Thymus (tissue), 11 donors: Measurements from ENCODE around the gene FANCM. TPM values are rescaled to one million over a fixed set of nuclear protein-coding genes. Genes with fewer than 3 reads are reported as not detected.
"Not testable (repeated sequence)": the region's sequence is repeated elsewhere in the genome, so short reads cannot be mapped to it uniquely, and the experiment has no call there.

ENCODE experiments used
- DNase-seq, 9 donors: peaks; one replicate each; pipeline ENCODE4 v3.0.0-alpha.2; 2013; ENCODE audit warnings: low spot score in 9 of 9, low read depth in 6 of 9, missing footprints in 1 of 9
- H3K27ac ChIP-seq, 2 donors: one replicate each; pipeline ENCODE4 v1.5.1; 2013; ENCODE audit warnings: control low read depth in 1 of 2, low read depth in 1 of 2, low read length in 1 of 2, mild to moderate bottlenecking in 1 of 2, moderate library complexity in 1 of 2
- H3K27me3 ChIP-seq, 2 donors: one replicate each; pipeline ENCODE4 v1.5.1; 2013; ENCODE audit warnings: low read length in 1 of 2; ENCODE audit not compliant: control insufficient read depth in 2 of 2, insufficient read depth in 1 of 2
- H3K36me3 ChIP-seq, 2 donors: one replicate each; pipeline ENCODE4 v1.5.1; 2013; ENCODE audit warnings: low read length in 1 of 2, mild to moderate bottlenecking in 1 of 2, moderate library complexity in 1 of 2; ENCODE audit not compliant: control insufficient read depth in 2 of 2, insufficient read depth in 2 of 2
- H3K4me1 ChIP-seq, 2 donors: one replicate each; pipeline ENCODE4 v1.5.1; 2013; ENCODE audit warnings: low read length in 2 of 2; ENCODE audit not compliant: control insufficient read depth in 2 of 2, insufficient read depth in 2 of 2
- H3K4me3 ChIP-seq, 2 donors: one replicate each; pipeline ENCODE4 v1.5.1; 2013; ENCODE audit warnings: low read length in 2 of 2, control low read depth in 1 of 2, mild to moderate bottlenecking in 1 of 2
- H3K9me3 ChIP-seq, 2 donors: one replicate each; pipeline ENCODE4 v1.5.1; 2013; ENCODE audit warnings: low read length in 1 of 2, mild to moderate bottlenecking in 1 of 2; ENCODE audit not compliant: control insufficient read depth in 2 of 2, insufficient read depth in 1 of 2
- WGBS: extraction: QIAGEN DNeasy Blood & Tissue Kit; methylation state at CpG from one replicate; pipeline ENCODE4 v1.1.7; 2013; 5-methylcytosine and 5-hydroxymethylcytosine counted together
- polyA plus RNA-seq: library from polyadenylated mRNA; stranded (reverse); fragments of 200-250 nt; gene quantifications from one replicate; pipeline ENCODE4 v1.2.3, GENCODE V29; 2013
- total RNA-seq: library from RNA; stranded (reverse); fragments of 120-200 nt; gene quantifications from one replicate; pipeline ENCODE4 v1.2.4, GENCODE V29; 2013
- donor health status: healthy.

Gene FANCM
- total and polyA plus RNA-seq, 2 donors: 7.1 to 10.5 TPM

- H3K27me3 ChIP-seq: no peaks in the 10 kb centered on the region
- no peak overlapping the region for H3K4me3 ChIP-seq
- WGBS: 15% methylated on average over 1 of the region's 1 CpG
- peaks cover 0 to 3% of the 10 kb centered on the region in 2 donors for H3K4me1 ChIP-seq
- peak overlapping the region in 1 of 2 donors; percentile 66 for H3K27ac ChIP-seq
- H3K9me3 ChIP-seq: no peaks in the 10 kb centered on the region
- peak; percentile 29 to 87 (median 61) for DNase-seq
- H3K36me3 ChIP-seq: peaks cover 3 to 18% of the 10 kb centered on the region in 2 donors
Measured at GRCh38 chr14:45201905-45202304, 66.2 kb downstream of the FANCM start.

GRCh38 chr14:45204241-45204640, 68.5 kb downstream of the FANCM start:
- peaks cover 3 to 14% of the 10 kb centered on the region in 2 donors for H3K36me3 ChIP-seq
- no peaks in the 10 kb centered on the region for H3K9me3 ChIP-seq
- no peak overlapping the region for H3K4me3 ChIP-seq
- no peak for DNase-seq
- no peaks in the 10 kb centered on the region for H3K27me3 ChIP-seq
- H3K27ac ChIP-seq: no peak overlapping the region
- H3K4me1 ChIP-seq: peaks cover 0 to 3% of the 10 kb centered on the region in 2 donors

GRCh38 chr14:45210159-45210558, 74.4 kb downstream of the FANCM start:
- Histone ChIP-seq H3K4me1 (no peaks in the 10 kb centered on the region), H3K27ac (no peak overlapping the region), H3K9me3 (no peaks in the 10 kb centered on the region), H3K4me3 (no peak overlapping the region), H3K36me3 (peaks cover 17 to 47% of the 10 kb centered on the region in 2 donors), H3K27me3 (no peaks in the 10 kb centered on the region)
- DNase-seq: no peak
- 100% methylated on average over 1 of the region's 1 CpG for WGBS

- WGBS: 96% methylated on average over 1 of the region's 1 CpG
- H3K4me3 ChIP-seq: no peak overlapping the region
- no peaks in the 10 kb centered on the region for H3K27me3 ChIP-seq
- H3K9me3 ChIP-seq: no peaks in the 10 kb centered on the region
- DNase-seq: no peak
- H3K4me1 ChIP-seq: no peaks in the 10 kb centered on the region
- no peak overlapping the region for H3K27ac ChIP-seq
- H3K36me3 ChIP-seq: peaks cover 17 to 51% of the 10 kb centered on the region in 2 donors
Measured at GRCh38 chr14:45211295-45211694, 75.6 kb downstream of the FANCM start.

- H3K36me3 ChIP-seq: peaks cover 17 to 49% of the 10 kb centered on the region in 2 donors
- H3K9me3 ChIP-seq: no peaks in the 10 kb centered on the region
- no peaks in the 10 kb centered on the region for H3K4me1 ChIP-seq
- no peak overlapping the region for H3K4me3 ChIP-seq
- no peak for DNase-seq
- no peaks in the 10 kb centered on the region for H3K27me3 ChIP-seq
- H3K27ac ChIP-seq: no peak overlapping the region
- WGBS: 96% methylated on average over 3 of the region's 3 CpGs
Measured at GRCh38 chr14:45212231-45212630, 76.5 kb downstream of the FANCM start.

- not testable (repeated sequence) for H3K9me3 ChIP-seq, H3K27ac ChIP-seq, H3K4me1 ChIP-seq, H3K27me3 ChIP-seq, H3K4me3 ChIP-seq, DNase-seq
- peaks cover 17 to 50% of the 10 kb centered on the region in 2 donors for H3K36me3 ChIP-seq
- WGBS: 95% methylated on average over 1 of the region's 1 CpG
Measured at GRCh38 chr14:45213716-45214115, 78.0 kb downstream of the FANCM start.

GRCh38 chr14:45214341-45214740, 78.6 kb downstream of the FANCM start:
- peaks cover 17 to 48% of the 10 kb centered on the region in 2 donors for H3K36me3 ChIP-seq
- not testable (repeated sequence) for H3K27me3 ChIP-seq, DNase-seq, H3K9me3 ChIP-seq, H3K4me3 ChIP-seq, H3K27ac ChIP-seq, H3K4me1 ChIP-seq
- 98% methylated on average over 6 of the region's 6 CpGs for WGBS

GRCh38 chr14:45222485-45223262, 86.9 kb downstream of the FANCM start:
- no peak for DNase-seq
- no peak overlapping the region for H3K27ac ChIP-seq
- WGBS: 97% methylated on average over 3 of the region's 3 CpGs
- H3K4me3 ChIP-seq: no peak overlapping the region
- peaks cover 14 to 37% of the 10 kb centered on the region in 2 donors for H3K36me3 ChIP-seq
- no peaks in the 10 kb centered on the region for H3K4me1 ChIP-seq
- no peaks in the 10 kb centered on the region for H3K27me3 ChIP-seq
- H3K9me3 ChIP-seq: no peaks in the 10 kb centered on the region

GRCh38 chr14:45227566-45227965, 91.8 kb downstream of the FANCM start:
- Histone ChIP-seq H3K4me3 (no peak overlapping the region), H3K36me3 (peaks cover 14 to 60% of the 10 kb centered on the region in 2 donors), H3K27me3 (no peaks in the 10 kb centered on the region), H3K27ac (no peak overlapping the region), H3K4me1 (no peaks in the 10 kb centered on the region), H3K9me3 (no peaks in the 10 kb centered on the region)
- WGBS: 98% methylated on average over 4 of the region's 4 CpGs
- DNase-seq: no peak
